HepG2 (cell line): ENCODE results near the gene DIRAS1. TPM values are rescaled to one million over a fixed set of nuclear protein-coding genes. Genes with fewer than 3 reads are reported as not detected.
A peak's percentile ranks its signal among the peaks of the same experiment; 100 is the strongest.

Experiments used
- CBX1 ChIP-seq: IDR thresholded peaks from one replicate; pipeline ENCODE4 v1.6.1; 2016; ENCODE audit warnings: antibody characterized with exemption, low read depth
- CHD4 ChIP-seq: fragments of 200-600 bp; sonication (generic); IDR thresholded peaks from 2 replicates; pipeline ENCODE4 v1.7.0; 2017; ENCODE audit warnings: mild to moderate bottlenecking, low read length, borderline replicate concordance
- CSRNP1 ChIP-seq: sonication (generic); formaldehyde crosslinking; IDR thresholded peaks from 2 replicates; pipeline ENCODE4 v1.8.1; 2023; ENCODE audit warnings: mild to moderate bottlenecking, missing genetic modification reagents
- E2F1 ChIP-seq: sonication (generic); formaldehyde crosslinking; IDR thresholded peaks from 2 replicates; pipeline ENCODE4 v1.5.0; 2020; ENCODE audit warnings: missing genetic modification reagents
- EEA1 ChIP-seq: sonication (generic); formaldehyde crosslinking; IDR thresholded peaks from 2 replicates; pipeline ENCODE4 v1.5.1; 2020; ENCODE audit warnings: mild to moderate bottlenecking, missing genetic modification reagents, borderline replicate concordance
- GATA4 ChIP-seq: sonication (generic); IDR thresholded peaks from 2 replicates; pipeline ENCODE4 v1.6.1; 2016; ENCODE audit warnings: antibody characterized with exemption, low read depth, borderline replicate concordance
- GMEB2 ChIP-seq: IDR thresholded peaks from 2 replicates; pipeline ENCODE4 v1.6.1; 2016; ENCODE audit warnings: missing biosample characterization, missing genetic modification reagents, low read depth
- ISL2 ChIP-seq: sonication (generic); formaldehyde crosslinking; IDR thresholded peaks from 2 replicates; pipeline ENCODE4 v1.5.0; 2020; ENCODE audit warnings: missing genetic modification reagents
- MNT ChIP-seq: fragments of 450-650 bp; IDR thresholded peaks from 2 replicates; pipeline ENCODE4 v1.6.1; 2016
- MYC ChIP-seq: sonication (generic); formaldehyde crosslinking; IDR thresholded peaks from 2 replicates; pipeline ENCODE4 v1.9.0; 2021; ENCODE audit warnings: missing genetic modification reagents, borderline replicate concordance
- PAF1 ChIP-seq: IDR thresholded peaks from 2 replicates; pipeline ENCODE4 v1.6.1; 2016; ENCODE audit warnings: missing genetic modification reagents, missing compliant biosample characterization
- REST ChIP-seq, 2 experiments: IDR thresholded peaks; 2 replicates each; pipeline ENCODE4 v1.6.1; 2011 to 2012; ENCODE audit warnings: low read length in 2 of 2, borderline replicate concordance in 1 of 2, low read depth in 1 of 2, mild to moderate bottlenecking in 1 of 2, moderate library complexity in 1 of 2
- ZBTB21 ChIP-seq: sonication (generic); formaldehyde crosslinking; IDR thresholded peaks from 2 replicates; pipeline ENCODE4 v1.4.0; 2020; ENCODE audit warnings: missing genetic modification reagents
- ZNF18 ChIP-seq: sonication (generic); formaldehyde crosslinking; IDR thresholded peaks from 2 replicates; pipeline ENCODE4 v1.8.0; 2022; ENCODE audit warnings: mild to moderate bottlenecking, missing genetic modification reagents; ENCODE audit not compliant: insufficient replicate concordance
- ZNF367 ChIP-seq: sonication (generic); formaldehyde crosslinking; IDR thresholded peaks from 2 replicates; pipeline ENCODE4 v1.4.0; 2020; ENCODE audit warnings: missing genetic modification reagents, borderline replicate concordance
- ZNF747 ChIP-seq: sonication (generic); formaldehyde crosslinking; IDR thresholded peaks from 2 replicates; pipeline ENCODE4 v1.8.1; 2023; ENCODE audit warnings: missing genetic modification reagents, mild to moderate bottlenecking, borderline replicate concordance
- ZNF772 ChIP-seq: sonication (generic); formaldehyde crosslinking; IDR thresholded peaks from 2 replicates; pipeline ENCODE4 v1.5.0; 2020; ENCODE audit warnings: mild to moderate bottlenecking, missing genetic modification reagents
- polyA plus RNA-seq, 8 experiments: library from polyadenylated mRNA; depleted of rRNA in 3 of 8; stranded (reverse) in 7 of 8; unstranded in 1 of 8; fragments of >200 nt; fragmentation: Illumina TruSeq in 4 of 8; extraction: Trizol in 4 of 8; gene quantifications; 2 replicates each; pipeline versions ENCODE4 v1.2.1 to v1.2.3, GENCODE V29; 2011 to 2016; ENCODE audit warnings: low read depth in 4 of 8, missing spikeins in 1 of 8, mixed read lengths in 1 of 8; ENCODE audit not compliant: insufficient read depth in 1 of 8
- total RNA-seq, 5 experiments: library from RNA; depleted of rRNA; stranded (reverse); fragments of >200 nt; fragmentation: Illumina TruSeq; extraction: Trizol; gene quantifications; 2 replicates each; pipeline ENCODE4 v1.2.3, GENCODE V29; 2016; ENCODE audit warnings: low read depth in 1 of 5

Gene DIRAS1
- total and polyA plus RNA-seq, 2 of the 13 experiments (the other 11 are each of a cell fraction or from before 2014, with no cell fraction given) = 0.97 to 1.8 TPM

GRCh38 chr19:2702170-2703076 is 18.7 kb downstream of the DIRAS1 start, which contains the start of gene GNG7 (continued):
- TF ChIP-seq EEA1 (no peak), CBX1 (no peak), MNT (no peak), E2F1 (no peak), ZBTB21 (peak; percentile 80), GATA4 (no peak), ZNF772 (no peak), CSRNP1 (CRISPR knock-in tag) (no peak), ZNF747 (CRISPR knock-in tag) (no peak), PAF1 (CRISPR knock-in tag) (no peak), GMEB2 (CRISPR knock-in tag) (no peak), MYC (no peak), REST (IDR thresholded peaks at IDR 0.05; ENCODE audit: borderline replicate concordance in 1 of 2, low read depth in 1 of 2, low read length in 2 of 2) (no peak), ISL2 (CRISPR knock-in tag) (no peak), ZNF18 (no peak), CHD4 (peak; percentile 88; the same call in 1 of the 2 replicates), ZNF367 (CRISPR knock-in tag) (no peak)
